Germinal center (tissue), 1 donor: ENCODE results near the gene LRBA.

Experiments used
- DNase-seq: peaks from one replicate; pipeline ENCODE4 v3.0.0; 2012; ENCODE audit warnings: mixed read lengths, low spot score

Gene LRBA

GRCh38 chr4:150586162-150586810 lies 428.8 kb downstream of the LRBA start:
- no peak for DNase-seq

GRCh38 chr4:150585611-150586010 lies 429.5 kb downstream of the LRBA start:
- no peak for DNase-seq

DNA sequence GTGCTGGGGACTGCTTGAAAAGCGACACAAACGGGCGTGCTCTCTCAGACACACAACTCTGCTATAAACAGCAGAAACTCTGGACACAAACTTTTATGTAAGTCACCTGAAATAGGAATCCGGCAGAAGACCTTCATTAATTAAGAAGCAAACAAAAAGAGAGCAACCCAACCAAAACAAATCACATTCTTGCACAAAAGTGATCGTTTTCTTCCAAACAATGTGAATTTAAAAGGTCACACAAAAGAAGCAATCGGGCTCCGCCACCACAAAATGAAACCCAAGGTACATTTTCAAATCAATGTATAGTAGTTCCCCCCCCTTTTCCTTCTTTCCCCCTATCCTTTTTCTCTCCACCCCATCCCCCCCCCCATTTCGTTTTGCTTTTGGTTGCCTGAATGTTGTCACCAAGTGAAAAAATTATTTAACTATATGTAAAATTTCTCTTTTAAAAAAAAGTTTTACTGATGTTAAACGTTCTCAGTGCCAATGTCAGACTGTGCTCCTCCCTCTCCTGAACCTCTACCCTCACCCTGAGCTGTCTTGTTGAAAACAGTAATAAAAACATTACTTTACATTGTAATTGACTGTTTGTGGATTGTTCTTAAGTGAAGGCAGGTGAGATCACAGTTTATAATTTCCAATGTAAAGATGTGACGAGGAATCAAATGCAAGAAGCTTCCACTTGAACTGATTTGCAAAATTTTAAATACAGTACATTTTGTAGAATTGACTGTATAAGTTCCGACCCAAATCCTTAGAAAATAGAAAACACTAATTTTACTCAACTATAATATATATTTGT lies 430.8 kb downstream of the LRBA start:
- no peak for DNase-seq

DNA sequence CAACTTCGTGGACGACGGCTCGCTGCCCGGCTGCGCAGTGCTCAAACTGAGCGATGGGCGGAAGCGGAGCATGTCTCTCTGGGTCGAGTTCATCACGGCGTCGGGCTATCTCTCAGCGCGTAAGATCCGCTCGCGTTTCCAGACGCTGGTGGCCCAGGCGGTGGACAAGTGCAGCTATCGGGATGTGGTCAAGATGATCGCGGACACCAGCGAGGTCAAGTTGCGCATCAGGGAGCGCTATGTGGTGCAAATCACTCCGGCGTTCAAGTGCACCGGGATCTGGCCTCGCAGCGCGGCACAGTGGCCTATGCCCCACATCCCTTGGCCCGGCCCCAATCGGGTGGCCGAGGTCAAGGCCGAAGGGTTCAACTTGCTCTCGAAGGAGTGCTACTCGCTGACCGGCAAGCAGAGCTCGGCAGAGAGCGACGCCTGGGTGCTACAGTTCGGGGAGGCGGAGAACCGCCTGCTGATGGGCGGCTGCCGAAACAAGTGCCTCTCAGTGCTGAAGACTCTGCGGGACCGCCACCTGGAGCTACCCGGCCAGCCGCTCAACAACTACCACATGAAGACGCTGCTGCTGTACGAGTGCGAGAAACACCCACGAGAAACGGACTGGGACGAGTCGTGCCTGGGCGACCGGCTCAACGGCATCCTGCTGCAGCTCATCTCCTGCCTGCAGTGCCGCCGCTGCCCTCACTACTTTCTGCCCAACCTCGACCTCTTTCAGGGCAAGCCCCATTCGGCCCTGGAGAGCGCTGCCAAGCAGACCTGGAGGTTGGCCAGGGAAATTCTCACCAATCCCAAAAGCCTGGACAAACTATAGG lies 431.6 kb downstream of the LRBA start:
- DNase-seq = no peak

- no peak for DNase-seq
Measured at GRCh38 chr4:150582873-150583286, 432.2 kb downstream of the LRBA start.

DNA sequence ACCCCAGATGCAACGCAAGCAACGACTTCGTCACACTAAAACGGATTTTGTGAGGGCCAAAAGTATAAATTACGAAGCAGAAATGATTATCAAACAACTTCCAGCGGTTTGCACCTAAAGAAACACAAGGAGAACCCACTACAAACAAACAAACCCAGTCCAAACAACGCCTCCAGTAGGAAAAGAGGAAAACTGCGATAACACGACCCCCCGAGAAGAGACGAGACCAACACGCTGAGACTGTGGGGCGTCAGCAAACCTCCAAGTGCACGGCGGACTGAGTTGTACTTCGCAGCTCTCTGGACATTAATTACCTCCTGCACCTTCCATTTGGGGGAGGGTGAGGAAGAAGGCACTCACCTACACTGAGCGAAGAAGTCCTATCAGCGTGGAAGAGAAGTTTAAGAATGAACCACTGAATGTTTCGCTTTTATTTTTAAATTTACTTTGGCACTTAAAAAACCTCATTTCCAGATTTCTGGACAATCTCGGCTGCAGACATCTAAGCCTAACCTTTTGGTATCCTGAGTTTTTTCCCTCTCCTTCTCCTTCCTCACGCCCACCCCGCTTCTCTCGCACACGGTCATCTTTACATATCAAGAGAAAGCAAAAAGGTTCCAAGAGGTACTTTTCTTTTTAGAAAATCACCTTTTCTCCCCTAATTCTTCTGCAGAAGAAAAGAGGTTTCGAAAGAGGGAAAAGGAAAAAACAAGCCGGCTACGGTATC lies 432.8 kb downstream of the LRBA start, which contains the start of gene MAB21L2:
Gene MAB21L2, plus strand, starts transcription at position 6 of the 727 bp plus-strand sequence. CDS start 879 bp downstream, outside the sequence.
- DNase-seq = no peak

GRCh38 chr4:150581641-150582051 lies 433.4 kb downstream of the LRBA start:
- DNase-seq = no peak

GRCh38 chr4:150581056-150581605 lies 434.0 kb downstream of the LRBA start:
- DNase-seq = no peak

DNA sequence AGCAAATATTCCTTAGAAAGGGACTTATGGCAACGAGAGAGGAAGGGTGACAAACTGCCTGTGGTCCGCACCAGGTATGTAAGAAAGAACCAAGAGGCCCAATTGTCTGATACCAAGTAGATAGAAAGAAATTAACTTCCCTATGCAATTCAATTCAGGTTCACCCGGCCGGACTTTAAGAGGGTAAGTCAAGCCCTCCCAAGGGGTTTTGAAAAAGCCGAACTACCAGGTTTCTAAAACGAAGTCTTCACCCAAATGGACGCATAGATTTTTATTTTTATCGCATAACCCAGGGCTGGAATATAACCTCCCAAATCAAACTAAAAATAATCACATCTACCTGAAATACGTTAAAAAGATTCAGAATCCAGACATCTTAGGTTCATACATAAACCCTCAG lies 434.8 kb downstream of the LRBA start:
- no peak for DNase-seq

DNA sequence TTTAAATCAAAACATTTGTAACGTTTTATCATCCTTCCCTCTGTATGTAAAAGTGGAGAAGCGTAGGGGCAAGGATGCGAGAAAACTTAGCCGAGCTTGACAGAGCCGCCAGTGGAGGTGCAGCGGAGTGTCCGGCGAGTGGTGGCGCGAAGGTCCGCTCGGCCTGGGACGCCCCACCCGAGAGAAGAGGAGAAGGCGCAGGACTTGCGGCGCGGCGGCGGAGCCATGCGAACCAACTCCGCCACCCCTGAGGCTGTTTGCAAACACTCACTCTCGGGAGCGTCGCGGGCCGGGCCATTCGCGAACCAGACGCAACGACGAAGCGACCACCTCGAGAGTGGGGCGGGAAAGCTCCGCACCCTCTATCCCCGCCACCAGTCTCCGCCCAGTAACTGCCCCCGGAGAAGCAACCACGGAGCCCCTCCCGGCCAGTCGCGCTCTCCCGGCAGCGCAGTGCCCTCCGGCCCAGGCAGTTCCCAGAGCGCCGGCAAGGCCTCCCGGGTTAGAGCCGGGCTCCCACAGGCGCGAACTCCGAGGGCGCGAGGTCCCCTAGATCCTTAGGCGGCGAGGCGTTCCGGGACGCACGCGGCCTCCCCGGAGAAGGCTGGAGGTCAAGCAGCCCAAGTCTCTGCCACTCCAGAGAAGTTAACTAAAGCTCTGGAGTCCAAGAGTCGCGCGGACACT lies 435.4 kb downstream of the LRBA start:
- DNase-seq = no peak

GRCh38 chr4:150578745-150579501 lies 436.2 kb downstream of the LRBA start:
- no peak for DNase-seq

DNA sequence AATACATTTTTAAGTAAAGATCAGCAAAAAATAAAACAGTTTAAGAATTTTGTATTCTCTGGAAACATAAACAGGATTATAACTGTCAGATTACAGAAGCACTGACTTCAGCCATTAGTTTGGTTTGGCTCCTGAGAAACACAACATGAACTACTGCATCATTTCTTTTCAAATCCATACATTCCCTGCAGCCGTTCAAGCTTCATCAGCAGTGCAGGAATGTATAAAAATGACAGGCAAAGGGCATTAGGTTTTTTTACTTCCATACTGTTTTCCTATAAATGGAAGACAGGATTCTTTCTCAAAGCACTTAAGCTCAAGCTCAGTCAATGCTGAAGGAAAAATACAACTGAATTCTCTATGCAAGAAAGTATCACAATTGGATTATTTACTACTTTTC lies 437.3 kb downstream of the LRBA start:
- no peak for DNase-seq

DNA sequence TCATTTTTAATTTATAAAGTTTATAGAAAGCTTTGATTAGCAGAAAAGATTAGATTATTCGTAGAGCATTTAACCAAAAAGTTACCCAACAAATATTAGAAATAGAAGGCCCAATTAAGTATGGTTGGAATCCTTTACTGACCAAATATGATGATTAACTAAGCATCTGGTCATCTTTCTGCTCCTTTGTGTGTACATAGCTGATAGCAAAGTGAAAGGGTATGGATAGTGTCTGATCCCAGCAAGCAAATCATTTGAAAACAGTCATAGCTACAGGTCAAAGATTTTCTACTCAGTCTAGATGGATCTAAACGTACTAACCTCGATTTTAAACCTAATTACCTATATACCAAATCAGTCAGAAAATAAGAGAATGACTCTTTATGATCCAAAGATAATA lies 440.4 kb downstream of the LRBA start:
- DNase-seq = no peak

DNA sequence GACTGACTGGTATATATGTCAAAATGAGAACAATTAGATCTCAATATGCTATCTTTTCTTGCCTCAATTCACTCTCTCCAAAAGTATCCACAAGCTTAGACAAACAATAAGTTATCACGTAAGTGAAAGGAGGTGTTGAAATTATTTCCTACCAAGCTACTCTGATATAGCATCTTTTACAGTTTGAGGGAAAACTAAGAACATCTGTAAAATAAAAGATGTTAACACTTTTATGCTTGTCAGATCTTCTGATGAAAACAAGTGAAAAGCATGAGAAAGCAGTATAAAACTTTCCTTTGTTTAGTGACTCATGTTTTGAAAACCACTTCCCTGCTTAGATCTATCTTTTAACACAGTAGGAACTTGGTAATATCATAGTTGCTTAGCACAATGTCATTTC lies 441.6 kb downstream of the LRBA start:
- no peak for DNase-seq

GRCh38 chr4:150572704-150573504 lies 442.2 kb downstream of the LRBA start:
- DNase-seq = no peak

- no peak for DNase-seq
Measured at GRCh38 chr4:150570862-150571261, 444.2 kb downstream of the LRBA start.

DNA sequence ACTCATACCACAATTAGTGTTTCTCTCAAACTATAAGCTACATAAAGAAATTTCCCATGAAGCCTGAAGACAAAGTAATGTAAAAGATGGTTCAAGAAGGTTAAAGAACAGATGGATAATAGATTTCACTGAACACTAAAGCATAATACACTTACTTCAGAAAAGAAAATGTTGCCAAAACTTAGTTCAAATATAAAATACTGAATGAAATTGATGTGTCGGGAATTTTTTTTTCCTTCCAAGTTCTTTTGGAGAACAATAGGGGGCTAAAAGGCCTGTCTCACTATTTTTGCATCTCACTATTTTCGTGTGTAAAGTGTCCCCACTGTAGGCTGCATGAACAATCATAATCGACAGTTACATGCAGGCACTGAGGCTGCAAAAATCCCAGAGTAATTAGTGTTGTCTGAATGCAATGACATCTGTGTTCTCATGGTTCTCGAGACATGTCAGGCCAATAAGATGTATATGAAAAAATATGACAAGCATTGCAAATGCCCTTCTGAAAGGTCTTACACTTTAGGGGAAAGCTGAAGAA lies 445.0 kb downstream of the LRBA start:
- DNase-seq = no peak

DNA sequence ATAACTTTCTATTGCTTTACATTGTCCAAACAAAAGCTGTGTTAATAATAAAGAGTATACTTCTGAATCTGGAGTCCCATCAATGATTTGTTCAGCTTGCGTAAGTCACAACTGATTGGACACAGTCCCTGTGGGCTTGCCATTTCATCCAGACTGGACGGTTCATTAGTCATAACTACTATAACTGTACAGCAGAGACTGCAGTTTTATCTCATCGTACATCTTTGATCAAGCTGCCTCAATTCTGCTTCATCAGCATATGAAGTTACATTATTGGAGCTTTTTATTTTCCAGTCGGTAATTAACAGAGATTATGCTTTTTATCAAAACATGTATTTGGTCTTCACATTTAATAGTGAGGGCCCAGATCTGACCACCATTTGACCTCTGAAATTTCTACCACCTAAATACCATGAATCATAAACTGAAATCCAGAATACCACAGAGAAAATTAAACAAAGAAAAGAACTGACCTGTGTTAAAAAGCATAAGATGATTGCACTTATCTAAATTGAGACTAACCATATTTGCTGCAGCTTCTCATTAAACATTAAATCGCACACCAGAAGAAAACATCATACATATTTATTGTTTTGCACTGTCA lies 445.6 kb downstream of the LRBA start:
- no peak for DNase-seq

- no peak for DNase-seq
Measured at GRCh38 chr4:150567070-150567469, 448.0 kb downstream of the LRBA start.
